Bronchial epithelial cell (primary cell): ENCODE measurements around the gene MYO7A. TPM values are rescaled to one million over a fixed set of nuclear protein-coding genes. Genes with fewer than 3 reads are reported as not detected.

ENCODE experiments used
- DNase-seq: peaks from one replicate; pipeline ENCODE4 v3.0.0-alpha.2; 2010; ENCODE audit warnings: low read depth
- FAIRE-seq: peaks from 2 replicates; lab custom pipeline; 2011; peaks lifted over from hg19 to GRCh38; lab: Jason Lieb, UNC
- H3K27me3 ChIP-seq: 2 replicates; pipeline ENCODE4 v1.5.1; 2011; ENCODE audit warnings: low read length; ENCODE audit not compliant: control insufficient read depth, insufficient read depth
- H3K36me3 ChIP-seq: 2 replicates; pipeline ENCODE4 v1.5.1; 2011; ENCODE audit warnings: low read length; ENCODE audit not compliant: control insufficient read depth, insufficient read depth
- H3K4me3 ChIP-seq: 2 replicates; pipeline ENCODE4 v1.5.1; 2011; ENCODE audit warnings: mild to moderate bottlenecking, low read depth, low read length, control low read depth
- total RNA-seq: library from RNA; depleted of rRNA; stranded (reverse); fragments of >200 nt; gene quantifications from 2 replicates; pipeline ENCODE4 v1.2.1, GENCODE V29; 2014
- TF ChIP-seq, protein P1 (sequence below): IDR thresholded peaks from 2 replicates; pipeline ENCODE4 v1.5.1; 2011; ENCODE audit warnings: mild to moderate bottlenecking, moderate library complexity, low read length, control low read depth, inconsistent platforms; ENCODE audit not compliant: insufficient read depth, severe bottlenecking

Gene MYO7A
- total RNA-seq, 1 donor from 2014 or later, result under 0.01 TPM

DNA sequence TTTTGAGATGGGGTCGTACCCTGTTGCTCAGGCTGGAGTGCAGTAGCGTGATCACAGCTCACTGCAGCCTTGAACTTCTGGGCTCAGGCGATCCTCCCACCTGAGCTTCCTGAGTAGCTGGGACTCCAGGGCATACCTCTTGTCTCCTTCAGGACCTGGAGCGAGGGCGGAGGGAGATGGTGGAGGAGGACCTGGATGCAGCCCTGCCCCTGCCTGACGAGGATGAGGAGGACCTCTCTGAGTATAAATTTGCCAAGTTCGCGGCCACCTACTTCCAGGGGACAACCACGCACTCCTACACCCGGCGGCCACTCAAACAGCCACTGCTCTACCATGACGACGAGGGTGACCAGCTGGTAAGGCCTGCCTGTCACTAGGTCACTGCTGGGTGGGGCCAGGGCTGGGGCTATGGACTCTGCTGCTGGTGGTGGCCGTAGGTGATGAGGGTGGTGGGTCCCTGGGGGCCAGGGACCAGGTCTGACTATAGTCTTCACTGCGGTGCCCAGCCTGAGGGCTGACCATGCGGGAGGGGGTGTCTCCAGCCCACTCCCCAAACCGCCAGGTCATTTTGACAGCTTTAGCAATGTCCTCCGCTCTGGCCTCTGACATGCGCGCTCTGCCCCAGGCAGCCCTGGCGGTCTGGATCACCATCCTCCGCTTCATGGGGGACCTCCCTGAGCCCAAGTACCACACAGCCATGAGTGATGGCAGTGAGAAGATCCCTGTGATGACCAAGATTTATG is 53.9 kb downstream of the MYO7A start:
- FAIRE-seq (no peak), DNase-seq (no peak)
- Histone ChIP-seq H3K4me3 (no peak overlapping the region), H3K27me3 (no peaks in the 10 kb centered on the region), H3K36me3 (no peaks in the 10 kb centered on the region)
- TF ChIP-seq, protein P1, sequence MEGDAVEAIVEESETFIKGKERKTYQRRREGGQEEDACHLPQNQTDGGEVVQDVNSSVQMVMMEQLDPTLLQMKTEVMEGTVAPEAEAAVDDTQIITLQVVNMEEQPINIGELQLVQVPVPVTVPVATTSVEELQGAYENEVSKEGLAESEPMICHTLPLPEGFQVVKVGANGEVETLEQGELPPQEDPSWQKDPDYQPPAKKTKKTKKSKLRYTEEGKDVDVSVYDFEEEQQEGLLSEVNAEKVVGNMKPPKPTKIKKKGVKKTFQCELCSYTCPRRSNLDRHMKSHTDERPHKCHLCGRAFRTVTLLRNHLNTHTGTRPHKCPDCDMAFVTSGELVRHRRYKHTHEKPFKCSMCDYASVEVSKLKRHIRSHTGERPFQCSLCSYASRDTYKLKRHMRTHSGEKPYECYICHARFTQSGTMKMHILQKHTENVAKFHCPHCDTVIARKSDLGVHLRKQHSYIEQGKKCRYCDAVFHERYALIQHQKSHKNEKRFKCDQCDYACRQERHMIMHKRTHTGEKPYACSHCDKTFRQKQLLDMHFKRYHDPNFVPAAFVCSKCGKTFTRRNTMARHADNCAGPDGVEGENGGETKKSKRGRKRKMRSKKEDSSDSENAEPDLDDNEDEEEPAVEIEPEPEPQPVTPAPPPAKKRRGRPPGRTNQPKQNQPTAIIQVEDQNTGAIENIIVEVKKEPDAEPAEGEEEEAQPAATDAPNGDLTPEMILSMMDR, result no peak

DNA sequence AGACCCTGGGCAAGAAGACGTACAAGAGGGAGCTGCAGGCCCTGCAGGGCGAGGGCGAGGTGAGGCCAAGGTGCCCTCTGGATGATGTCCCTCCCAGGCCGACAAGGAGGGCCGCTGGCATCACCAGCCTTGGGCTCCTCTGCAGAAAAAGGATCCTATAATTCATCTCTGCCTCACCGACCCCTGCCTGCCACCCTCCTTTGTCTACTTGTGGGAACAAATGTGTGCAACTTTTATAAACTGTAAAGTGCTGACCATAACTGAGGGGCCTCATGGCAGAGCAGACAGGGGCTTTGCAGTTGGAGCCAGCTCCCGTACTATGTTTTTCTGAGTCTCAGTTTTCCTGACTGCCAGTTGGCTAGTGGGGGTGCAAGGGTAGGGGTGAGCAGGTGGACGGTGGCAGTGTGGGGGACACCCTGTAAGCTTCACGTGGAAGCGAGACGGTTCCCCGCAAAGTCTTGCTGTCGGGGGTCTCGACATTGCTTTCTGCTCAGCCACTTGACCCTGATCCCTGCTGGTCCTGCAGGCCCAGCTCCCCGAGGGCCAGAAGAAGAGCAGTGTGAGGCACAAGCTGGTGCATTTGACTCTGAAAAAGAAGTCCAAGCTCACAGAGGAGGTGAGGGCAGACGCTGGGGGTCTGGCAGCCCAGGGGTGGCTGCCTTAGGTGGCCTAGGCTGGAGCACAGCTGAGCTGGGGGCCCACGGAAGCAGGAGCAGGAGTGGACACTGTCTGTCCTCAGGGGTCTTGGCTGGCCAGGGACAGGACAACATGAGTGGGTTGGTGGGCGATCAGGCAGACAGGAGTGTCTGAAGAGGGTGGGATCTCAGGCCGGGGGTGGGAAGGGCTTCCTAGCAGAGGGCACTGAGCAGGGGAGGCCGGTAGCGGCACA is 54.7 kb downstream of the MYO7A start:
- FAIRE-seq (no peak), DNase-seq (no peak)
- Histone ChIP-seq H3K36me3 (no peaks in the 10 kb centered on the region), H3K4me3 (no peak overlapping the region), H3K27me3 (no peaks in the 10 kb centered on the region)
- TF ChIP-seq, protein P1, result no peak

DNA sequence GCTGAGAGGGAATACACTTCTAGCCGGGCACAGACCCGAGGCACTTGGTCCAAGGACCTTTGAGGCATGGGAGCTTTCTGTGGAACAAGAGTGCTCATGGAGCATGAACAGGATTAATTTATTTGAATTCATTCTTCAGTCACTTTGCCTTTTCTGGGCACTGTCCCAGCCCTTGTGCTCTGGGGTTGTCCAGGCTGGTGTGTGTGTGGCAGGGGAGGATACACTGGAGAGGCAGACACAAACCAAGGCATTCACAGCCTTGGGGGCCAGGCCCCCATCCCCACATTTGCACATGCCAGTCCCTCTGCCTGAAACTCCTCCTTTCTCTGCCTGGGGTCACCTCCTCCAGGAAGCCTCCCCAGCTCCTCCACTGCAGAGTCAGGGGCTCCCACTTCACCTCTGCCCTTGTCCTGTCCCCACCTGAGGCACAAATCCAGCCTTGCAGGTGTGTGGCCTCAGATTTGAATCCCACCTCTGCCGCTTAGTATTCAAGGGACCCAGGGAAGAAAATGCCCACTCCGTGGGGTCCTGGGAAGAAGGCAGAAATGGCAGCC is 55.5 kb downstream of the MYO7A start:
- DNase-seq, result no peak
- TF ChIP-seq, protein P1, result no peak
- Histone ChIP-seq H3K27me3 (no peaks in the 10 kb centered on the region), H3K4me3 (no peak overlapping the region), H3K36me3 (no peaks in the 10 kb centered on the region)
- FAIRE-seq, result peak; percentile 72

GRCh38 chr11:77184136-77184860 is 56.3 kb downstream of the MYO7A start:
- DNase-seq (no peak), FAIRE-seq (no peak)
- no peaks in the 10 kb centered on the region for H3K27me3 ChIP-seq
- TF ChIP-seq, protein P1, result no peak
- no peak overlapping the region for H3K4me3 ChIP-seq
- H3K36me3 ChIP-seq, result no peaks in the 10 kb centered on the region

DNA sequence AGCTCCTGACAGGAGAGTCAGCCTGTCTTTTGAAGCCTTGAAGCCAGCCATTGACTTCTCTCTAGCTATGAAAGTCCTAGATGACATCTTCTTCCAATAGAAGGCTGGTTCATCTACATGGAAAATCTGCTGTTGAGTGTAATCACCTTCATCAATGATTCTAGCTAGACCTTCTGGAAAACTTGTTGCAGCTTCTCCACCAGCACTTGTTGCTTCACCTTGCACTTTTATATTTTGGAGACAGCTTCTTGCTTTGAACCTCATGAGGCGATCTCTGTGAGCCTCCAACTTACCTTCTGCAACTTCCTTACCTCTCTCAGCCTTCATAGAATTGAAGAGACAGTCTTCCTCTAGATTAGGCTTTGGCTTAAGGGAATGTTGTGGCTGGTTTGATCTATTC is 58.3 kb downstream of the MYO7A start:
- TF ChIP-seq, protein P1, result no peak
- Histone ChIP-seq H3K36me3 (no peaks in the 10 kb centered on the region), H3K27me3 (no peaks in the 10 kb centered on the region), H3K4me3 (no peak overlapping the region)
- FAIRE-seq, result no peak
- no peak for DNase-seq
